HEK293 (cell line): ENCODE results near the gene EBI3.

Experiments
- CTCF ChIA-PET: fragments of 350-600 bp; formaldehyde crosslinking; extraction: SDS; loops from one replicate; lab custom pipeline; 2021; ENCODE audit warnings: antibody characterized with exemption; lab: Yijun Ruan, JAX
- POLR2A ChIA-PET: fragments of 300-600 bp; formaldehyde crosslinking; extraction: SDS; loops from one replicate; lab custom pipeline; 2020; ENCODE audit warnings: antibody characterized with exemption, inconsistent platforms; lab: Yijun Ruan, JAX
- H3K27ac ChIP-seq: fragments of 200-500 bp; sonication (Bioruptor generic); 2 replicates; pipeline ENCODE4 v1.5.1; 2014; ENCODE audit warnings: low read depth, low read length, control low read depth, inconsistent platforms; ENCODE audit errors: extremely low read depth
- H3K36me3 ChIP-seq, 2 experiments: fragments of 200-500 bp in 1 of 2; sonication (Bioruptor generic) in 1 of 2; 1 replicate in 1 of 2; 2 replicates in 1 of 2; pipeline ENCODE4 v1.5.1; 2014 to 2017; ENCODE audit warnings: inconsistent platforms in 2 of 2, low read length in 2 of 2; ENCODE audit not compliant: control insufficient read depth in 2 of 2, insufficient read depth in 1 of 2
- H3K4me1 ChIP-seq: fragments of 200-500 bp; sonication (Bioruptor generic); 2 replicates; pipeline ENCODE4 v1.5.1; 2014; ENCODE audit warnings: mild to moderate bottlenecking, low read length, inconsistent platforms; ENCODE audit not compliant: control insufficient read depth, insufficient read depth
- H3K4me3 ChIP-seq: 2 replicates; pipeline ENCODE4 v1.5.1; 2011; ENCODE audit warnings: low read depth, mild to moderate bottlenecking, control low read depth, low read length, moderate library complexity
- H3K9me3 ChIP-seq: fragments of 200-500 bp; sonication (Bioruptor generic); 2 replicates; pipeline ENCODE4 v1.5.1; 2014; ENCODE audit warnings: low read depth, low read length, inconsistent platforms; ENCODE audit not compliant: control insufficient read depth, insufficient read depth
- ATF2 ChIP-seq: fragments of 450-650 bp; formaldehyde crosslinking; IDR thresholded peaks from 2 replicates; pipeline ENCODE4 v1.5.1; 2016; ENCODE audit warnings: missing biosample characterization, missing genetic modification characterization, low read depth
- HOXA7 ChIP-seq: sonication (generic); formaldehyde crosslinking; IDR thresholded peaks from 2 replicates; pipeline ENCODE4 v1.8.1; 2022; ENCODE audit warnings: missing genetic modification reagents, borderline replicate concordance
- MZF1 ChIP-seq: fragments of 450-650 bp; formaldehyde crosslinking; IDR thresholded peaks from 2 replicates; pipeline ENCODE4 v1.5.1; 2017; ENCODE audit warnings: missing biosample characterization, missing genetic modification characterization, borderline replicate concordance
- OVOL3 ChIP-seq: fragments of 450-650 bp; formaldehyde crosslinking; IDR thresholded peaks from 2 replicates; pipeline ENCODE4 v1.5.1; 2016; ENCODE audit warnings: missing biosample characterization, missing genetic modification characterization
- PATZ1 ChIP-seq: fragments of 450-650 bp; formaldehyde crosslinking; IDR thresholded peaks from 2 replicates; pipeline ENCODE4 v1.5.1; 2016; ENCODE audit warnings: missing biosample characterization, missing genetic modification characterization
- PRDM10 ChIP-seq: fragments of 450-650 bp; formaldehyde crosslinking; IDR thresholded peaks from 2 replicates; pipeline ENCODE4 v1.5.1; 2016; ENCODE audit warnings: missing biosample characterization, missing genetic modification characterization
- PRDM4 ChIP-seq: fragments of 450-650 bp; formaldehyde crosslinking; IDR thresholded peaks from 2 replicates; pipeline ENCODE4 v1.5.1; 2017; ENCODE audit warnings: missing biosample characterization, missing genetic modification characterization
- SALL2 ChIP-seq: fragments of 450-650 bp; formaldehyde crosslinking; IDR thresholded peaks from 2 replicates; pipeline ENCODE4 v1.5.0; 2017; ENCODE audit warnings: missing biosample characterization, mild to moderate bottlenecking, missing genetic modification characterization, borderline replicate concordance
- ZBTB20 ChIP-seq: fragments of 450-650 bp; formaldehyde crosslinking; IDR thresholded peaks from 2 replicates; pipeline ENCODE4 v1.5.1; 2016; ENCODE audit warnings: missing biosample characterization, missing genetic modification characterization
- ZNF132 ChIP-seq: fragments of 450-650 bp; formaldehyde crosslinking; IDR thresholded peaks from 2 replicates; pipeline ENCODE4 v1.5.1; 2017; ENCODE audit warnings: missing biosample characterization, missing genetic modification characterization, borderline replicate concordance
- ZNF138 ChIP-seq: fragments of 450-650 bp; formaldehyde crosslinking; IDR thresholded peaks from 2 replicates; pipeline ENCODE4 v1.5.1; 2016; ENCODE audit warnings: missing biosample characterization, missing genetic modification characterization, borderline replicate concordance
- ZNF157 ChIP-seq: fragments of 450-650 bp; formaldehyde crosslinking; IDR thresholded peaks from 2 replicates; pipeline ENCODE4 v1.5.1; 2016; ENCODE audit warnings: missing biosample characterization, missing genetic modification characterization
- ZNF169 ChIP-seq: fragments of 450-650 bp; formaldehyde crosslinking; IDR thresholded peaks from 2 replicates; pipeline ENCODE4 v1.5.1; 2016; ENCODE audit warnings: missing biosample characterization, missing genetic modification characterization
- ZNF23 ChIP-seq: fragments of 450-650 bp; formaldehyde crosslinking; IDR thresholded peaks from 2 replicates; pipeline ENCODE4 v1.5.1; 2016; ENCODE audit warnings: missing biosample characterization, missing genetic modification characterization, borderline replicate concordance
- ZNF350 ChIP-seq: fragments of 450-650 bp; formaldehyde crosslinking; IDR thresholded peaks from 2 replicates; pipeline ENCODE4 v1.5.0; 2017; ENCODE audit warnings: missing biosample characterization, mild to moderate bottlenecking, missing genetic modification characterization
- ZNF391 ChIP-seq: fragments of 450-650 bp; formaldehyde crosslinking; IDR thresholded peaks from 2 replicates; pipeline ENCODE4 v1.5.1; 2016; ENCODE audit warnings: low read depth, missing biosample characterization, missing genetic modification characterization, borderline replicate concordance
- ZNF398 ChIP-seq: fragments of 450-650 bp; formaldehyde crosslinking; IDR thresholded peaks from 2 replicates; pipeline ENCODE4 v1.5.1; 2017; ENCODE audit warnings: missing biosample characterization, missing genetic modification characterization
- ZNF548 ChIP-seq: fragments of 450-650 bp; formaldehyde crosslinking; IDR thresholded peaks from 2 replicates; pipeline ENCODE4 v1.5.1; 2016; ENCODE audit warnings: missing biosample characterization, missing genetic modification characterization
- ZNF571 ChIP-seq: fragments of 450-650 bp; formaldehyde crosslinking; IDR thresholded peaks from 2 replicates; pipeline ENCODE4 v1.5.0; 2017; ENCODE audit warnings: missing biosample characterization, missing genetic modification characterization
- ZNF596 ChIP-seq: fragments of 450-650 bp; IDR thresholded peaks from 2 replicates; pipeline ENCODE4 v1.5.0; 2018; ENCODE audit warnings: missing biosample characterization, mild to moderate bottlenecking, missing genetic modification characterization, moderate library complexity
- ZNF610 ChIP-seq: fragments of 450-650 bp; formaldehyde crosslinking; IDR thresholded peaks from 2 replicates; pipeline ENCODE4 v1.5.1; 2016; ENCODE audit warnings: missing biosample characterization, missing genetic modification characterization, borderline replicate concordance
- ZNF768 ChIP-seq: fragments of 450-650 bp; formaldehyde crosslinking; IDR thresholded peaks from 2 replicates; pipeline ENCODE4 v1.5.1; 2018; ENCODE audit warnings: missing biosample characterization, mild to moderate bottlenecking, missing genetic modification characterization
- ZNF777 ChIP-seq: fragments of 450-650 bp; formaldehyde crosslinking; IDR thresholded peaks from 2 replicates; pipeline ENCODE4 v1.5.1; 2017; ENCODE audit warnings: missing biosample characterization, missing genetic modification characterization, borderline replicate concordance
- ZNF791 ChIP-seq: fragments of 450-650 bp; formaldehyde crosslinking; IDR thresholded peaks from 2 replicates; pipeline ENCODE4 v1.5.1; 2016; ENCODE audit warnings: missing biosample characterization, missing genetic modification characterization

EBI3 gene

GRCh38 chr19:4198467-4199126 lies 30.7 kb upstream of the EBI3 start (continued):
- TF ChIP-seq ZNF391 (tag by site-specific recombination) (no peak), PRDM10 (tag by site-specific recombination) (peak; percentile 58; the same call in 1 of the 2 replicates), PRDM4 (tag by site-specific recombination) (no peak), ZNF791 (no peak), ZNF596 (tag by site-specific recombination) (no peak)

- POLR2A ChIA-PET, result no interaction called here
These were observed 29.5 kb upstream of the EBI3 start for GRCh38 chr19:4199699-4200293.

More at GRCh38 chr19:4199699-4200293, 29.5 kb upstream of the EBI3 start:
- TF ChIP-seq ZNF398 (tag by site-specific recombination) (no peak), ZBTB20 (tag by site-specific recombination) (no peak), ZNF23 (tag by site-specific recombination) (no peak), ATF2 (tag by site-specific recombination) (no peak), PATZ1 (tag by site-specific recombination) (no peak), HOXA7 (no peak), MZF1 (no peak), ZNF157 (tag by site-specific recombination) (no peak), ZNF571 (no peak), ZNF169 (tag by site-specific recombination) (no peak), ZNF350 (tag by site-specific recombination) (no peak), SALL2 (tag by site-specific recombination) (no peak), ZNF548 (tag by site-specific recombination) (no peak), OVOL3 (no peak), ZNF610 (no peak), ZNF138 (no peak), ZNF768 (tag by site-specific recombination) (no peak), ZNF132 (no peak), ZNF777 (tag by site-specific recombination) (no peak)
- TF ChIP-seq, all 188 proteins: peak for 0
- CTCF ChIA-PET, result interaction anchor here (0.6 to 1.1 kb wide), 2 partner anchors 7 to 153 kb away, joined by 3 read pairs; no protein-coding TSS in a partner anchor
- no peaks in the 10 kb centered on the region for H3K4me1 ChIP-seq
- no peaks in the 10 kb centered on the region for H3K9me3 ChIP-seq
- no peaks in the 10 kb centered on the region for H3K36me3 ChIP-seq
- H3K27ac ChIP-seq, result no peak overlapping the region
- no peak overlapping the region for H3K4me3 ChIP-seq
